Ishikawa (cell line): Measurements from ENCODE around the gene TPK1.

Source experiments
- CEBPB ChIP-seq: IDR thresholded peaks from 2 replicates; pipeline ENCODE4 v1.6.1; 2012
- CREB1 ChIP-seq: IDR thresholded peaks from 2 replicates; pipeline ENCODE4 v1.6.1; 2012; ENCODE audit warnings: low read depth
- EGR1 ChIP-seq: IDR thresholded peaks from 2 replicates; pipeline ENCODE4 v1.6.1; 2012
- EP300 ChIP-seq: IDR thresholded peaks from 2 replicates; pipeline ENCODE4 v1.6.1; 2012; ENCODE audit warnings: borderline replicate concordance
- FOXM1 ChIP-seq: IDR thresholded peaks from 2 replicates; pipeline ENCODE4 v1.6.1; 2012; ENCODE audit warnings: low read depth, borderline replicate concordance
- MAX ChIP-seq: IDR thresholded peaks from 2 replicates; pipeline ENCODE4 v1.6.1; 2012
- NFIC ChIP-seq: IDR thresholded peaks from 2 replicates; pipeline ENCODE4 v1.6.1; 2012
- RAD21 ChIP-seq: IDR thresholded peaks from 2 replicates; pipeline ENCODE4 v1.6.1; 2012; ENCODE audit warnings: low read depth
- REST ChIP-seq: IDR thresholded peaks from 2 replicates; pipeline ENCODE4 v1.6.1; 2012; ENCODE audit warnings: low read depth, mild to moderate bottlenecking
- TAF1 ChIP-seq: IDR thresholded peaks from 2 replicates; pipeline ENCODE4 v1.6.1; 2012; ENCODE audit warnings: low read depth, mild to moderate bottlenecking
- TCF12 ChIP-seq: IDR thresholded peaks from 2 replicates; pipeline ENCODE4 v1.6.1; 2012; ENCODE audit warnings: low read depth
- TEAD4 ChIP-seq: IDR thresholded peaks from 2 replicates; pipeline ENCODE4 v1.6.1; 2012
- USF1 ChIP-seq: IDR thresholded peaks from 2 replicates; pipeline ENCODE4 v1.6.1; 2012
- YY1 ChIP-seq: IDR thresholded peaks from 2 replicates; pipeline ENCODE4 v1.6.1; 2012; ENCODE audit warnings: low read depth
- ZBTB7A ChIP-seq: IDR thresholded peaks from 2 replicates; pipeline ENCODE4 v1.6.1; 2012; ENCODE audit warnings: low read depth

Gene TPK1

GRCh38 chr7:144842377-144842851 is 6.6 kb upstream of the TPK1 start:
- TF ChIP-seq YY1 (no peak), ZBTB7A (no peak), RAD21 (no peak), REST (no peak), TAF1 (no peak), FOXM1 (no peak), MAX (no peak), TCF12 (no peak), NFIC (no peak), CREB1 (no peak), CEBPB (no peak; the same call in 1 of the 2 replicates), EGR1 (no peak), TEAD4 (no peak), EP300 (no peak), USF1 (no peak)

- TF ChIP-seq TAF1 (no peak), RAD21 (no peak), CREB1 (no peak), CEBPB (no peak), REST (no peak), YY1 (no peak), TEAD4 (no peak)
These were observed 641 bp upstream of the TPK1 start for GRCh38 chr7:144836545-144836842.

- no peak for TF ChIP-seq MAX
- no peak for TF ChIP-seq EGR1
- no peak for TF ChIP-seq EP300
- TF ChIP-seq FOXM1 = no peak
- TF ChIP-seq TCF12 = no peak
These were observed 670 bp downstream of the TPK1 start for GRCh38 chr7:144835155-144835611.

GRCh38 chr7:144834641-144835144 is 1.2 kb downstream of the TPK1 start:
- TF ChIP-seq FOXM1 (no peak), TCF12 (no peak), EP300 (no peak), CEBPB (no peak), USF1 (no peak), NFIC (no peak), REST (no peak), TAF1 (no peak), CREB1 (no peak), RAD21 (no peak), TEAD4 (no peak), ZBTB7A (no peak), MAX (no peak)

- TF ChIP-seq TCF12 (no peak), TAF1 (no peak), CEBPB (no peak)
These were observed 5.0 kb downstream of the TPK1 start for GRCh38 chr7:144830811-144831210.
